Measurements from ENCODE around the gene GPR148. TPM values are rescaled to one million over a fixed set of nuclear protein-coding genes. Genes with fewer than 3 reads are reported as not detected.

The GPR148 gene
- total and polyA plus RNA-seq, 2 experiments from 2014 or later = not detected

DNA sequence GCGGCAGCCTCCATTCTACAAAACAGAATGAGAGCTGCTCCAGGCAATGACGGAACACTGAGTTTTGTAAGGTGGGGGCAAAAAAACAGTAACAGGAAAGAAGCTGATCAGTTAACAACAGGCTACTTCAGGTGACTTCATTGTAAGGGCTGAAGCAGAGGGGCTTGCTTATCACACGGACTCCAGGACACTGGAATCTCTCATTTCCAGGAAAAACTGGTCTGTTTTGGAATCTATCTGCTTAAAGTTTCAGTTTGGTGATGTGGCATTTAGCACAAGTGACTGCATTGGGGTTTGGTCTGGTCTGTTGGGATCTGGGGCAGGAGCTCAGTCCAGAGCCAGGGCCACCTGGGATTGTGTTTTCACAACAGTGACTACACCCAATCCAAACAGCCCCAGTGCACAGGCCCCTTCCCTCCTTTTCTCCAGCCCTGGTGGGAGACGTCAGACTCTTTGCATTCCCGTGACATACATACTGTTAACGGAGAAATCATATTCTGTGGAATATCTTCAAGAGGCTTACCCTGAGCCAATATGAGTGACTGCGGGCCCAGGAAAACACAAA is 40.6 kb downstream of the GPR148 start:
- H4K20me1 ChIP-seq (ENCODE audit: insufficient read depth) = no peaks in the 10 kb centered on the region
- no peak overlapping the region for H3K9ac ChIP-seq
- TF ChIP-seq EZH2 (IDR thresholded peaks at IDR 0.05; ENCODE audit: insufficient read depth, poor library complexity, severe bottlenecking) = no peak
- no peak for TF ChIP-seq EZH2phosphoT487 (IDR thresholded peaks at IDR 0.05; ENCODE audit: insufficient read depth, low read depth)
- no peak overlapping the region for H2AFZ ChIP-seq
- no peak overlapping the region for H3K4me3 ChIP-seq
- in situ Hi-C loops (cut with MboI) = no loop called here
- H3K27me3 ChIP-seq (replicated peaks; ENCODE audit: insufficient read depth) = no peaks in the 10 kb centered on the region
- DNase-seq = no peak
- H3K9me2 ChIP-seq (ENCODE audit: insufficient read depth) = no peaks in the 10 kb centered on the region
- H3K4me2 ChIP-seq (ENCODE audit: unreplicated experiment) = no peak overlapping the region
- no peaks in the 10 kb centered on the region for H3K9me3 ChIP-seq (ENCODE audit: low read depth)
- WGBS, 2 experiments (ENCODE audit: low coverage in 1 of 2, low lambda C conversion rate in 2 of 2, missing lambda C conversion rate in 2 of 2) = 41 to 50% methylated on average over 7 of the region's 7 CpGs
- no peak overlapping the region for H3K27ac ChIP-seq
- no peaks in the 10 kb centered on the region for H3K4me1 ChIP-seq (ENCODE audit: insufficient read depth)
- H3K79me2 ChIP-seq (ENCODE audit: insufficient read depth) = no peaks in the 10 kb centered on the region
- no peaks in the 10 kb centered on the region for H3F3A ChIP-seq (ENCODE audit: insufficient read depth)
- no peaks in the 10 kb centered on the region for H3K36me3 ChIP-seq (ENCODE audit: low read depth)

DNA sequence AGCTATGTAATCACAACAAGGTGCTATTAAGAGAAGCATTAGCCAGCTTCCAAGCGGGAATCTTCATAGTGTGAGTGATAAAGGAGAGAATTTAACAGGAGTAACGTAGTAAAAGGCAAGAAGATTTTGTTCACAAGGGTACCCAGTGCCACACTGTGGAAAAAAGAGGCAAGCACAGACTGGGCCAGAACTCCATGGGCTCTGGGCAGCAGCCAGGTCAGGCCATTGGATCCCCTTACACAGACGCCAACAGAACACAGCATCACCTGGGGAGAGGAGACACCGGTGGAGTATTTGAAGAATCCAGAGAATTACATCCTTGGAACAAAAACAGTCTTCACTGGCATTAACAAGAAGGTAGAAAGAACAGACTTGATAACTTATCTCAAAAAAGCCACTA is 47.7 kb downstream of the GPR148 start:
- H4K20me1 ChIP-seq (ENCODE audit: insufficient read depth) = no peaks in the 10 kb centered on the region
- TF ChIP-seq EZH2 (IDR thresholded peaks at IDR 0.05; ENCODE audit: insufficient read depth, poor library complexity, severe bottlenecking) (no peak), EZH2phosphoT487 (IDR thresholded peaks at IDR 0.05; ENCODE audit: insufficient read depth, low read depth) (no peak)
- no peak overlapping the region for H2AFZ ChIP-seq
- no peaks in the 10 kb centered on the region for H3K9me3 ChIP-seq (ENCODE audit: low read depth)
- 20 to 23% methylated on average over 4 of the region's 4 CpGs for WGBS, 2 experiments (ENCODE audit: low coverage in 1 of 2, low lambda C conversion rate in 2 of 2, missing lambda C conversion rate in 2 of 2)
- H3K9me2 ChIP-seq (ENCODE audit: insufficient read depth) = no peaks in the 10 kb centered on the region
- no peak overlapping the region for H3K4me2 ChIP-seq (ENCODE audit: unreplicated experiment)
- no peaks in the 10 kb centered on the region for H3K36me3 ChIP-seq (ENCODE audit: low read depth)
- no peaks in the 10 kb centered on the region for H3K79me2 ChIP-seq (ENCODE audit: insufficient read depth)
- DNase-seq = no peak
- H3K27ac ChIP-seq = no peak overlapping the region
- no peaks in the 10 kb centered on the region for H3K4me1 ChIP-seq (ENCODE audit: insufficient read depth)
- in situ Hi-C loops (cut with MboI) = no loop called here
- no peaks in the 10 kb centered on the region for H3K27me3 ChIP-seq (replicated peaks; ENCODE audit: insufficient read depth)
- no peak overlapping the region for H3K4me3 ChIP-seq
- no peaks in the 10 kb centered on the region for H3F3A ChIP-seq (ENCODE audit: insufficient read depth)
- no peak overlapping the region for H3K9ac ChIP-seq

DNA sequence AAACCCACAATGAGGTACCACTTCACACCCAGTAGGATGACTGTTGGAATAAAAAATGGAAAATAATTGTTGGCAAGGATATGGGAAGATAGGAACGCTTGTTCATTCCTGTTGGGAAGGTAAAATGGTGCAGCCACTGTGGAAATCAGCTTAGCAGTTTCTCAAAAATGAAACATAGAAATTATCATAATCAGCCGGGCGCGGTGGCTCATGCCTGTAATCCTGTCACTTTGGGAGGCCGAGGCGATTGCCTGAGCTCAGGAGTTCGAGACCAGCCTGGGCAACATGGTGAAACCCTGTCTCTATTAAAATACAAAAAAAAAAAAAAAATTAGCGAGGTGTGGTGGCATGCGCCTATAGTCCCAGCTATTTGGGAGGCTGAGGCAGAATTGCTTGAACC is 49.9 kb downstream of the GPR148 start:
- Histone ChIP-seq H3K27ac (no peak overlapping the region), H4K20me1 (ENCODE audit: insufficient read depth) (no peaks in the 10 kb centered on the region), H3K79me2 (ENCODE audit: insufficient read depth) (no peaks in the 10 kb centered on the region), H3K9me2 (ENCODE audit: insufficient read depth) (no peaks in the 10 kb centered on the region), H3K9me3 (ENCODE audit: low read depth) (no peaks in the 10 kb centered on the region), H3K9ac (no peak overlapping the region), H3K4me1 (ENCODE audit: insufficient read depth) (no peaks in the 10 kb centered on the region), H3K27me3 (replicated peaks; ENCODE audit: insufficient read depth) (no peaks in the 10 kb centered on the region), H3K4me2 (ENCODE audit: unreplicated experiment) (no peak overlapping the region), H3F3A (ENCODE audit: insufficient read depth) (no peaks in the 10 kb centered on the region), H3K4me3 (no peak overlapping the region), H2AFZ (no peak overlapping the region), H3K36me3 (ENCODE audit: low read depth) (no peaks in the 10 kb centered on the region)
- WGBS, 2 experiments (ENCODE audit: low coverage in 1 of 2, low lambda C conversion rate in 2 of 2, missing lambda C conversion rate in 2 of 2) = 32 to 38% methylated on average over 9 of the region's 9 CpGs
- in situ Hi-C loops (cut with MboI) = no loop called here
- TF ChIP-seq EZH2 (IDR thresholded peaks at IDR 0.05; ENCODE audit: insufficient read depth, poor library complexity, severe bottlenecking) = no peak
- no peak for TF ChIP-seq EZH2phosphoT487 (IDR thresholded peaks at IDR 0.05; ENCODE audit: insufficient read depth, low read depth)
- DNase-seq = no peak

Other genes starting within 250 kb of the GPR148 start
- gene POTEI, start 219.7 kb upstream of the GPR148 start, total RNA-seq (2014; rRNA removed; shearing (Covaris generic)) = not detected in 2 replicates
- not detected in 2 replicates for gene POTEI, start 219.7 kb upstream of the GPR148 start, polyA plus RNA-seq (2016; fragmentation: Nextera tagmentation; extraction: Ambion mirVana)
- not detected in 2 replicates for gene CFC1B, start 207.8 kb upstream of the GPR148 start, total RNA-seq (2014; rRNA removed; shearing (Covaris generic))
- gene CFC1B, start 207.8 kb upstream of the GPR148 start, polyA plus RNA-seq (2016; fragmentation: Nextera tagmentation; extraction: Ambion mirVana) = not detected in 2 replicates
- gene CFC1, start 129.5 kb upstream of the GPR148 start, total RNA-seq (2014; rRNA removed; shearing (Covaris generic)) = not detected in 2 replicates
- not detected in 2 replicates for gene CFC1, start 129.5 kb upstream of the GPR148 start, polyA plus RNA-seq (2016; fragmentation: Nextera tagmentation; extraction: Ambion mirVana)
- not detected in 2 replicates for gene POTEJ, start 117.6 kb upstream of the GPR148 start, total RNA-seq (2014; rRNA removed; shearing (Covaris generic))
- not detected in 2 replicates for gene POTEJ, start 117.6 kb upstream of the GPR148 start, polyA plus RNA-seq (2016; fragmentation: Nextera tagmentation; extraction: Ambion mirVana)
- gene AMER3, start 26.5 kb downstream of the GPR148 start, total RNA-seq (2014; rRNA removed; shearing (Covaris generic)) = not detected in 2 replicates
- not detected in 2 replicates for gene AMER3, start 26.5 kb downstream of the GPR148 start, polyA plus RNA-seq (2016; fragmentation: Nextera tagmentation; extraction: Ambion mirVana)
- gene ARHGEF4, start 107.8 kb downstream of the GPR148 start, total RNA-seq (2014; rRNA removed; shearing (Covaris generic)) = 12.0 and 26.0 TPM in 2 replicates
- 7.4 and 9.6 TPM in 2 replicates for gene ARHGEF4, start 107.8 kb downstream of the GPR148 start, polyA plus RNA-seq (2016; fragmentation: Nextera tagmentation; extraction: Ambion mirVana)

Data from GM23248 (cell line).